AG04449 (cell line): Measurements from ENCODE around the gene CNNM2.

Experiments
- CTCF ChIA-PET: fragments of 350-600 bp; formaldehyde crosslinking; extraction: SDS; loops from one replicate; lab custom pipeline; 2021; ENCODE audit warnings: antibody characterized with exemption; lab: Yijun Ruan, JAX
- POLR2A ChIA-PET: fragments of 400-600, 350-600 bp; formaldehyde crosslinking; extraction: SDS; loops from one replicate; lab custom pipeline; 2020; ENCODE audit warnings: antibody characterized with exemption, inconsistent platforms; lab: Yijun Ruan, JAX
- DNase-seq: peaks from one replicate; pipeline ENCODE4 v3.0.0-alpha.2; 2010; ENCODE audit warnings: low read depth, low spot score
- H3K4me3 ChIP-seq: 2 replicates; pipeline ENCODE4 v1.5.1; 2011; ENCODE audit warnings: low read depth, mild to moderate bottlenecking, control low read depth, low read length
- TF ChIP-seq, protein P1 (sequence below): IDR thresholded peaks from one replicate; pipeline ENCODE4 v1.5.1; 2011; ENCODE audit warnings: mild to moderate bottlenecking, moderate library complexity, low read length, control low read depth, inconsistent platforms; ENCODE audit not compliant: insufficient read depth; ENCODE audit errors: missing control alignments

Gene CNNM2

DNA sequence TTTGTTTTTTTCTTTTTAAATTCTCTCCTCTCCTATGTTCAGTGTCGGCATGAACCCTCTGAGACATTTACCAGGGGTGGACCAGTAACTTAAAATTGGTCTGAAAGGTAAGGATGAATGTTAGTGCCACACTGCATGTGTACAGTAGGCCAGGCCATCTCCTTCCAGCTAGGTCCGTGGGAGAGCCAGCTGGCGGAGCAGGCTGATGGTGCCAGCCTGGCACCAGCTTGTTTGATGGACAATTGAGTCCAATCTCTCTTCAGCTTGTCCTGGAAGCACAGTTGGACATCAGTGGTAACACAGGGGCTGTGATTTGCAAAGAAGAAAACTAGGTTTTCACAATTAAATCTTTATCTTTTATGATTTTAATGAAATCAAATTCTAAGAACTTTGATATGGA is 136.5 kb downstream of the CNNM2 start:
- ChIA-PET POLR2A (interaction anchor here (1.1 kb wide), 1 partner anchor 25 kb away, joined by 3 read pairs; no protein-coding TSS in a partner anchor), CTCF (interaction anchor here (0.9 to 2.9 kb wide), 10 partner anchors 8 to 220 kb away, joined by 3 to 22 read pairs (median 3); partner anchors contain the start of gene CNNM2)
- no peak overlapping the region for H3K4me3 ChIP-seq

DNA sequence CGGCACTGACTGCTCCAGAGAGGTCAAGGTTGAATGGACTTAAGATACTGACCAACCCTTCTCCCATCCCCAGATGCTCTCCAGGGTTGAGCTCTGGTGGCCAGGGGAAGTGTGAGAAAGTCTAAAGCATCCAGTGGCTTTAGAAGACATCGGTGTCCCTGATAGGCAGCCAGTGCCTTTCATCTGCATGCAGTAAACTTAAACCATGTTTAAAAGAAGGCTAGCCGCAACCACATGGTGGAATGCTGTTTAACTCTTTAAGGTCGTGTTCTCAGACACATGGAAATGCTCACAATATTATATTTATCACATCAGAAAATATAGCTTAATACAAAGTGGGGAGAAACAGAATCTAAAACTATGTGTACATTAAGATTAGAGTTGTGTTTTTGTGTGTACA is 137.0 kb downstream of the CNNM2 start:
- CTCF ChIA-PET: interaction anchor here (0.7 to 2.9 kb wide), 10 partner anchors 8 to 189 kb away, joined by 3 to 22 read pairs (median 4); partner anchors contain the start of gene CNNM2
- TF ChIP-seq, protein P1, sequence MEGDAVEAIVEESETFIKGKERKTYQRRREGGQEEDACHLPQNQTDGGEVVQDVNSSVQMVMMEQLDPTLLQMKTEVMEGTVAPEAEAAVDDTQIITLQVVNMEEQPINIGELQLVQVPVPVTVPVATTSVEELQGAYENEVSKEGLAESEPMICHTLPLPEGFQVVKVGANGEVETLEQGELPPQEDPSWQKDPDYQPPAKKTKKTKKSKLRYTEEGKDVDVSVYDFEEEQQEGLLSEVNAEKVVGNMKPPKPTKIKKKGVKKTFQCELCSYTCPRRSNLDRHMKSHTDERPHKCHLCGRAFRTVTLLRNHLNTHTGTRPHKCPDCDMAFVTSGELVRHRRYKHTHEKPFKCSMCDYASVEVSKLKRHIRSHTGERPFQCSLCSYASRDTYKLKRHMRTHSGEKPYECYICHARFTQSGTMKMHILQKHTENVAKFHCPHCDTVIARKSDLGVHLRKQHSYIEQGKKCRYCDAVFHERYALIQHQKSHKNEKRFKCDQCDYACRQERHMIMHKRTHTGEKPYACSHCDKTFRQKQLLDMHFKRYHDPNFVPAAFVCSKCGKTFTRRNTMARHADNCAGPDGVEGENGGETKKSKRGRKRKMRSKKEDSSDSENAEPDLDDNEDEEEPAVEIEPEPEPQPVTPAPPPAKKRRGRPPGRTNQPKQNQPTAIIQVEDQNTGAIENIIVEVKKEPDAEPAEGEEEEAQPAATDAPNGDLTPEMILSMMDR: no peak
- POLR2A ChIA-PET: interaction anchor here (0.6 to 1.1 kb wide), 2 partner anchors 25 to 51 kb away, joined by 3 read pairs; no protein-coding TSS in a partner anchor
- H3K4me3 ChIP-seq: no peak overlapping the region
- no peak for DNase-seq

More for the DNA sequence above, 136.5 kb downstream of the CNNM2 start:
- no peak for DNase-seq
- TF ChIP-seq, protein P1: no peak

DNA sequence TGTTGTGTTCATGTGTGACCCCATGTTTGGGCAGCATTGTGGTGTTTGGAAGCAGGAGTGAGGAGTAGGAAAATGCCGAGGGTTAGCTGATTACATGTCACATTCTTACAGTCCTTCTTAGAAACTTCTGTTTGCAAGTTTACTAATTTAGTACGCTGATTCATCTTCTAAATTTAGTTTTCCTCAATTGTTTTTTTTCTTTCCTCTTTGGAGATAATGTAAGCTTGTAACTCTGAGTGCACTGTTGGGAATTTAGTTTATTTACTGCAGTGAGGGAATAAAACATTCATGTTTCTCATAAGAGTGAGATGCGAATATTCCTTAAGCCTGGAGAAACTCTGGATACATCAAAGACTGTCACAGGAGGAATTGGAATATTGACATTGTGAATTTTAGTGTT is 139.9 kb downstream of the CNNM2 start:
- CTCF ChIA-PET: interaction anchor here (0.5 to 2.1 kb wide), 4 partner anchors 8 to 224 kb away, joined by 3 to 6 read pairs (median 5); partner anchors contain the start of gene CNNM2
- POLR2A ChIA-PET: no interaction called here
- DNase-seq: no peak
- H3K4me3 ChIP-seq: no peak overlapping the region
- TF ChIP-seq, protein P1: no peak

DNA sequence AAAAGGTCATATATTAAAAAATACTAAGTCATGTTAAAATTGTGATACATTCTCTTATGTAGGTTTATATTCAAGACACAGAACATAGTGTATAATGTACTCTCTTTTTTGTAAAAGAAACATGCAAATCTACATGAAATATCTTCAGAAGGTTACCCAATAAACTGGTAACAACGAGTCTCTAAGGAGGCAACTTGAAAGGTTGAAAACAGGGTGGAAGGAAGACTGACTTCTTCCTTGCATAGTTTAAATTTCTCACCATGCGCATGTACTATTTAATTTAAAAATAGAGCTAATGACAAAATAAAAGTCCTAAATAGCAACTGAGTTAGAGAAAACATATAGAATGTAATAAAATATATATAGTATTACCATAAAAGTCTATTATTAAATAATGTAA is 142.5 kb downstream of the CNNM2 start:
- TF ChIP-seq, protein P1: no peak
- CTCF ChIA-PET: interaction anchor here (0.7 to 20.8 kb wide), 4 partner anchors 9 to 255 kb away, joined by 3 to 475 read pairs (median 3); partner anchors contain the start of gene CNNM2
- H3K4me3 ChIP-seq: no peak overlapping the region
- POLR2A ChIA-PET: no interaction called here
- DNase-seq: no peak

DNA sequence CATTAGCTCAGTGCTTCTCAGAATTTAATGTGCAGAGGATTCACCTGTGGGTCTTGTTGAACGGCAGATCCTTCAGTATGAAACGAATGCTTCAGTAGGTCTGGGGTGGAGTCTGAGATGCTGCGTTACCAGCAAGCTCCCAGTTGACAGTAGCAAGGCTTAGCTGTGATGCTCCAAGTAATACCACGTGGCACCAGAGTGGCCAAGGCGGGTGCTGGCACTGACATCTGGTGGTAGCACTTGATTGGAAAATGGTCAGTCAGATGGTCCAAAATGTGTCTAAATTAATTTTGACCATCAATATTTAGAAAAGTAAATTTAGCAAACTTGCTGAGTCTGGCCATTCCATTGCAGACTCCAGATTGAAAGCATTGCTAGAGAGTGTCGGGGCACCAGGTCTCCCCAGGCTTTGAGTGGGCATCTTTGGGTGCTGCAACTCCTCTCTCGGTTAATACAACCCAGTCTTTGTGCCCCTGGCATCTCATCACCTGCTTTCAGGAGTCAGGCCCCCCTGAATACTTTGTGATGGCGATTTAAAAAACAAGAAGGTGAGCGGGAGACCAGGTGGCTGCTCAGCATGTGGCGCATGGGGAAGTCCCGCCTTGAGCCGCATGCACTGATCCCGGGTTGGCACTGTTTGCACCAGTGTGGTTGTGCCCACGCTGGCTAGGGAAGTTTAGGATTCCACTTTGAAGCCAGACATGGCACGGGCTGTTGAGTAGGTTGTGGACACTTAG is 144.9 kb downstream of the CNNM2 start:
- no peak overlapping the region for H3K4me3 ChIP-seq
- POLR2A ChIA-PET: no interaction called here

More for the DNA sequence above, 144.9 kb downstream of the CNNM2 start:
- CTCF ChIA-PET: interaction anchor here (1.4 to 20.8 kb wide), 6 partner anchors 8 to 147 kb away, joined by 4 to 475 read pairs (median 5); partner anchors contain the start of gene CNNM2
- TF ChIP-seq, protein P1: no peak
- DNase-seq: no peak
